Measurements from ENCODE around the gene IL1RL2. TPM values are rescaled to one million over a fixed set of nuclear protein-coding genes. Genes with fewer than 3 reads are reported as not detected.

The IL1RL2 gene
- total RNA-seq, 1 donor = 1.7 TPM

DNA sequence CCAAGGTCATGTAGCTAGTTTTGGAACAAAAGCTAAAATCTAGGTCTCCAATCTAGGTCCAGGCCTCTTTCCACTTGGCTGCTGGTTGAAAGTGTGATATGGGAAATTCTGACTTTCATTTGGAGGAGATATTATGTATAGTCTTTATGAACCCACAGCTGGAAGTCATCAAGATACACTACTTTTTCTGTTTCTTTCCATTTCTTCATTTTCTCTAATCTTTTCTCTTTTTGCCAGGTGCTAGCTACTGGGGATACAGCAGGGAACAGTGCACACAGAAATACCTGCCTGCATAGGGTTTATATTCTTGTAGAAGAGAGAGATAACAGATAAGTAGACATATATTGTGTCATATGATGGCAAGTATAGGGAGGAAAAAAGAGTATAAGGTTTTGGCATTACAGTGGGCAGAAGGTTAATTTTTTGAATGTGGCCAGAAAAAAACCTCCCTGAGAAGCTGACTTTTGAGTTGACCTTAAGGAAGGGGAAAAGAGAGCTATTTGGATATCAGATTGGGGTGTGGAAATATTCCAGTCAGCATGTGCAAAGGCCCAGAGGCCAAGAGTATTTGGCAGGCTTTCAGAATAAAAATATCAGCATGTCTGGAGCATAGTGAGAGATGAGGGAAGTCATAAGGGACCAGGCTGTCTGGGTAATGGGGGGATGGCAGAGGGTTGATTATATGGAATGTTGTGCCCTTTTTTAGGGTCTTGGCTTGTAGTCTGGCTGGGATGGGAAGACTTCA, 28.6 kb upstream of the IL1RL2 start:
- H3K4me3 ChIP-seq (ENCODE audit: low read depth, low read length) = no peak overlapping the region
- no peak for DNase-seq (ENCODE audit: low read depth)
- TF ChIP-seq, protein P1, sequence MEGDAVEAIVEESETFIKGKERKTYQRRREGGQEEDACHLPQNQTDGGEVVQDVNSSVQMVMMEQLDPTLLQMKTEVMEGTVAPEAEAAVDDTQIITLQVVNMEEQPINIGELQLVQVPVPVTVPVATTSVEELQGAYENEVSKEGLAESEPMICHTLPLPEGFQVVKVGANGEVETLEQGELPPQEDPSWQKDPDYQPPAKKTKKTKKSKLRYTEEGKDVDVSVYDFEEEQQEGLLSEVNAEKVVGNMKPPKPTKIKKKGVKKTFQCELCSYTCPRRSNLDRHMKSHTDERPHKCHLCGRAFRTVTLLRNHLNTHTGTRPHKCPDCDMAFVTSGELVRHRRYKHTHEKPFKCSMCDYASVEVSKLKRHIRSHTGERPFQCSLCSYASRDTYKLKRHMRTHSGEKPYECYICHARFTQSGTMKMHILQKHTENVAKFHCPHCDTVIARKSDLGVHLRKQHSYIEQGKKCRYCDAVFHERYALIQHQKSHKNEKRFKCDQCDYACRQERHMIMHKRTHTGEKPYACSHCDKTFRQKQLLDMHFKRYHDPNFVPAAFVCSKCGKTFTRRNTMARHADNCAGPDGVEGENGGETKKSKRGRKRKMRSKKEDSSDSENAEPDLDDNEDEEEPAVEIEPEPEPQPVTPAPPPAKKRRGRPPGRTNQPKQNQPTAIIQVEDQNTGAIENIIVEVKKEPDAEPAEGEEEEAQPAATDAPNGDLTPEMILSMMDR (IDR thresholded peaks at IDR 0.05; ENCODE audit: insufficient read depth, low read length) = no peak

DNA sequence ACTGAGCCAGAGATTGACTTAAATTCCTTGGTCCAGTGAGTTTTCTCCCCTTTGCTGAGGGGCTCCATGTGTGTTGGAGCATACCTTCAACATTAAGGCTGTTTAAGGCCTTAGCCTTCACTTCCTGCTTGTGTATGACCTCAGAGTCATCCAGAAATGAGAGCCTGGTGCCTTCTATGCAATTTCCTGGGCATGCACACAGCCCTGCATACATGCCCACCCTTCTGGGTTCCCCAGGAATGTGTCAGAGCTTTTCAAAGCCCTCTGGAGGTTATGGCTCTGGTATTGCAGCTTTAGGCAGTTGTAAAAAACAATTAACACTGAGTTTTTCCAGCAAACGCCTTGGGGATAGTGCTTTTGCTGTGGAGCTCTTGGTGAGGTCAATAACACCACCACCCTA, 27.5 kb upstream of the IL1RL2 start:
- no peak for DNase-seq (ENCODE audit: low read depth)
- TF ChIP-seq, protein P1 (IDR thresholded peaks at IDR 0.05; ENCODE audit: insufficient read depth, low read length) = peak; percentile 27
- H3K4me3 ChIP-seq (ENCODE audit: low read depth, low read length) = no peak overlapping the region

DNA sequence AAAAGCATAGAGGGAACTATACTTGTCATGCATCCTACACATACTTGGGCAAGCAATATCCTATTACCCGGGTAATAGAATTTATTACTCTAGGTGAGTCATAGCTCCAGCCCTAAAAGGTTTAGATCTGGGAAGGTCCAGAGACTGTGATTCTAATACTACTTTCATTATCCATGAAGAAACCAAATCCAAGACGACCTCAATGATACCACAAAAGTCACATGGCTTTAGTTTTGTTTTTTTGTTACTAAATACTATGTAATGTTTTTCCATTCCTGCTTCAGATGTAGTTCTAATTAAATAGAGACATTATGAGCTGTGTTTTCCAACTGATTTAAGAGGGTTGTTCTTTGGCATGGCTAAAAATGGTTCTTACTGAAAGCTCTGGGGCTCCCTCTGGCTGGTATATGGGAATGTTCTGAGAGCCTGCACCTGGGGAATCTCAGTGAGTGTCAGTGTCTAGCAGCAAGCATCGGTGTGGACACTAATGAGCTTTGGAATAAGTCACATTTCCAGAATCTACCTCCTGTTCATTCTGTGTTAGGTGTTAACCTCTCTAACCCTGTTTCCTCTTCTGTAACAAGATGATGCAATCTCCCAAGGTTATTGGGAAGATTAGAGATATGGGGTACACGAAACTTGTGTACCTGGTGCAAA, 20.5 kb upstream of the IL1RL2 start:
- TF ChIP-seq, protein P1 (IDR thresholded peaks at IDR 0.05; ENCODE audit: insufficient read depth, low read length) = peak; percentile 40
- DNase-seq (ENCODE audit: low read depth) = peak; percentile 58
- H3K4me3 ChIP-seq (ENCODE audit: low read depth, low read length) = no peak overlapping the region

DNA sequence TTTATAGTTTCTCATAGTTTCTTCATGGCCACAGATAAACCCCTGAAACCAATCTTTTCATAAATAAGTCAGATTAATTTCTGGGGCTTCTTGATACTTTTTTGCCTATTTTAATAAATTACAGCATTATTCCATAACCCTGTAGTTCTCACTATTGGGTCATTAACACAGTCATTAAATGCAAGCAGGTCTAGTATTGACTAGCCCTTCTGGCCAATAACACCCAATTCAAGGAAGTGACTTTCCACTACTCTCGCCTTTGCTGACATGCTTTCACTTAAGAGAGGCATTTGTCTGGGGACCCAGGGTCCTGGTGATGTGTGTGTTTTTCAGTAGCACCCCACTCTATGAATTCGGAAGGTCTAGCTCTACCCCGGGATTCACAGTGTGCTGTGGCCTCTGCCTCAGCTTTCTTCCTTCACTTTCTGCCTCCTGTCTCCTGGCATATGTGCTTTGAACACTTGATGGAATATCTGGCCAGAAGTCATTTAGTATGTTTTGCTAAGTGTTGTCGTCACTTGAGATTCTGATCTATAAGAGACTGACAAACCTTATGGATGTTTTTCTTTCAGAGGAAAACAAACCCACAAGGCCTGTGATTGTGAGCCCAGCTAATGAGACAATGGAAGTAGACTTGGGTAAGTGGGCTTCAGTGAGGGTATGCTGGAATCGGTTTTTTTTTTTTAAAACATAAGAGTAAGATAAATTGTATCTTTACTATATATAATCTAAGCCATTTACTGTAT, 18.6 kb upstream of the IL1RL2 start:
- TF ChIP-seq, protein P1 (IDR thresholded peaks at IDR 0.05; ENCODE audit: insufficient read depth, low read length) = no peak
- no peak for DNase-seq (ENCODE audit: low read depth)
- H3K4me3 ChIP-seq (ENCODE audit: low read depth, low read length) = no peak overlapping the region

DNA sequence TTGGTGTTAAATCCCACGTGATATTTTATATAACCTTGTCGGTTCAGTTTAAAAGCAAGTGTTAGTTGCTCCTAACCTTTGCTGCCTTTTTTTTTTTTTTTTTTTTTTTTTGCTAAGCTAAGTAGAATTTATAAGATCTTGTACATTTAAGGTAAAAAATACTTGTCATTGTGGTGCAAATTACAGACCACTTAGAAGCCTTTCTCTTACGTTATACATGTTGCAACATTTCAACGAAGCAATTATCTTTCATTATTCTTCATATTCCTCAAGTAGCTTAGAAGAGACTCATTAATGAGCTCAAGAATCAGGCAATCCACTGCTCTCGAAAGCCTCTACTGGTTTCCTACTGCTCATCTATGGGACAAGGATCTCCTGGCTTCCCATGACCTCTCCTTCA, 14.9 kb upstream of the IL1RL2 start:
- TF ChIP-seq, protein P1 (IDR thresholded peaks at IDR 0.05; ENCODE audit: insufficient read depth, low read length) = no peak
- no peak for DNase-seq (ENCODE audit: low read depth)
- H3K4me3 ChIP-seq (ENCODE audit: low read depth, low read length) = no peak overlapping the region

DNA sequence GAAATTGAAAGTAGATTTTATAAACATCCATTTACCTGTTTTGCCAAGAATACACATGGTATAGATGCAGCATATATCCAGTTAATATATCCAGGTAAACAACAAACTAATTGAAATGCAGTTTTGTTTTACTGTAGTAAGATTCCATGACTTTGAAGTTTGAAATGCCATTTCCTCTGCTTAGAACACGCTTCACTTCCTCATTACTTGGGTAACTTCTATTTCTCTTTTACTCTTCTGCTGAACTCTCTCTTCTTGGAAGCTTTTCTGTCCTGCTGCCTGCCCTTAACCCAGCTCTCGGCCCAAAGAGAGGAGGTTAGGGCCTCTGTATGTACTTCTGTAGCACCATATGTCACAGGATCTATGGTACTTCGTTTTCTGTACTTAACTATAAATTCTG, 14.1 kb upstream of the IL1RL2 start:
- no peak for DNase-seq (ENCODE audit: low read depth)
- TF ChIP-seq, protein P1 (IDR thresholded peaks at IDR 0.05; ENCODE audit: insufficient read depth, low read length) = no peak
- H3K4me3 ChIP-seq (ENCODE audit: low read depth, low read length) = no peak overlapping the region
